ENCODE data around the gene CATSPERD. TPM values are rescaled to one million over a fixed set of nuclear protein-coding genes. Genes with fewer than 3 reads are reported as not detected.

The CATSPERD gene
- total RNA-seq, 2 experiments from 2014 or later: not detected

- intact Hi-C loops (cut with DNase I, micrococcal nuclease): loop anchor here in 1 of 2 experiments (2.0 to 5.0 kb wide), 3 partner anchors 126 to 1819 kb away; partner anchors contain the start of genes CRB3 and PIAS4
- H3K4me1 Mint-ChIP-seq: peaks cover 4% of the 10 kb centered on the region
Measured at GRCh38 chr19:5826531-5827341, 106.3 kb downstream of the CATSPERD start.

GRCh38 chr19:5827342-5827890 is 107.0 kb downstream of the CATSPERD start:
- DNase-seq (no peak), ATAC-seq (no peak)
- intact Hi-C loops (cut with DNase I, micrococcal nuclease): loop anchor here in 1 of 2 experiments (2.0 to 5.0 kb wide), 3 partner anchors 125 to 1820 kb away; partner anchors contain the start of genes CRB3 and PIAS4
- ChIA-PET CTCF (interaction anchor here (0.6 to 2.9 kb wide), 8 partner anchors 16 to 1299 kb away, joined by 3 to 33 read pairs (median 4); partner anchors contain the start of genes NRTN and VMAC), POLR2A (interaction anchor here (1.5 to 2.8 kb wide), 5 partner anchors 23 to 859 kb away, joined by 4 to 25 read pairs (median 12); partner anchors contain the start of genes CATSPERD, DUS3L, KDM4B and LONP1)
- no peaks in the 10 kb centered on the region for H3K27me3 Mint-ChIP-seq
- H3K27ac Mint-ChIP-seq: peak overlapping the region; percentile 84
- peak overlapping the region; percentile 92 for H3K4me3 Mint-ChIP-seq
- H3K4me1 Mint-ChIP-seq: peaks cover 4% of the 10 kb centered on the region
- no peaks in the 10 kb centered on the region for H3K9me3 Mint-ChIP-seq (ENCODE audit: low read depth)
- H3K36me3 Mint-ChIP-seq (ENCODE audit: low read depth): no peaks in the 10 kb centered on the region

More at GRCh38 chr19:5826531-5827341, 106.3 kb downstream of the CATSPERD start:
- H3K27me3 Mint-ChIP-seq: no peaks in the 10 kb centered on the region
- H3K27ac Mint-ChIP-seq: peak overlapping the region; percentile 84
- no peaks in the 10 kb centered on the region for H3K36me3 Mint-ChIP-seq (ENCODE audit: low read depth)
- no peaks in the 10 kb centered on the region for H3K9me3 Mint-ChIP-seq (ENCODE audit: low read depth)
- POLR2A ChIA-PET: interaction anchor here (1.5 to 2.5 kb wide), 2 partner anchors 23 to 858 kb away, joined by 4 to 18 read pairs; partner anchors contain the start of gene KDM4B
- CTCF ChIA-PET: interaction anchor here (2.9 kb wide), 1 partner anchor 23 kb away, joined by 33 read pairs; the partner anchor contains the start of gene NRTN
- ATAC-seq: no peak
- H3K4me3 Mint-ChIP-seq: peak overlapping the region; percentile 92
- peak; percentile 49 for DNase-seq

- Mint-ChIP-seq H3K9me3 (ENCODE audit: low read depth) (no peaks in the 10 kb centered on the region), H3K27me3 (no peaks in the 10 kb centered on the region), H3K27ac (peak overlapping the region; percentile 96), H3K4me3 (peak overlapping the region; percentile 92), H3K4me1 (peaks cover 4% of the 10 kb centered on the region), H3K36me3 (ENCODE audit: low read depth) (no peaks in the 10 kb centered on the region)
- DNase-seq: peak; percentile 98
- intact Hi-C loops (cut with DNase I, micrococcal nuclease): loop anchor here (1.0 to 5.0 kb wide), 13 partner anchors 24 to 1821 kb away; partner anchors contain the start of genes VMAC (in 2 of the 2), CATSPERD (in 1 of the 2), CRB3 (in 1 of the 2) and LONP1 (in 1 of the 2)
- ChIA-PET CTCF (interaction anchor here (0.6 to 2.9 kb wide), 10 partner anchors 17 to 1299 kb away, joined by 3 to 33 read pairs (median 4); partner anchors contain the start of genes NDUFA11, NRTN and VMAC), POLR2A (interaction anchor here (0.5 to 2.8 kb wide), 7 partner anchors 12 to 859 kb away, joined by 4 to 25 read pairs (median 6); partner anchors contain the start of genes CATSPERD, DUS3L, KDM4B and LONP1)
- ATAC-seq: peak; percentile 84
Measured at GRCh38 chr19:5827891-5828660, 107.6 kb downstream of the CATSPERD start.

Other genes starting within 250 kb of the CATSPERD start
- under 1 TPM; 0.23 to 0.27 TPM for gene TINCR, start 152.7 kb upstream of the CATSPERD start, total RNA-seq
- gene SAFB2, start 97.9 kb upstream of the CATSPERD start, total RNA-seq: 10 to 100 TPM; 65.0 to 78.6 TPM
- 100 to 1,000 TPM; 100 to 118 TPM for gene SAFB, start 97.6 kb upstream of the CATSPERD start, total RNA-seq
- gene MICOS13, start 40.1 kb upstream of the CATSPERD start, total RNA-seq: 10 to 100 TPM; 50.9 to 52.1 TPM
- 1 to 10 TPM; 2.0 to 3.2 TPM for gene HSD11B1L, start 39.6 kb upstream of the CATSPERD start, total RNA-seq
- 1,000 to 10,000 TPM; 1,452 to 1,530 TPM for gene RPL36, start 30.3 kb upstream of the CATSPERD start, total RNA-seq
- gene LONP1, start 491 bp upstream of the CATSPERD start, total RNA-seq: 100 to 1,000 TPM; 287 to 315 TPM
- gene PRR22, start 64.1 kb downstream of the CATSPERD start, total RNA-seq: 1 to 10 TPM; 5.3 to 5.4 TPM
- gene DUS3L, start 70.5 kb downstream of the CATSPERD start, total RNA-seq: 10 to 100 TPM; 59.4 to 63.9 TPM
- gene NRTN, start 84.4 kb downstream of the CATSPERD start, total RNA-seq: under 1 TPM; 0.21 to 0.32 TPM
- gene FUT6, start 119.1 kb downstream of the CATSPERD start, total RNA-seq: not detected
- gene FUT3, start 130.8 kb downstream of the CATSPERD start, total RNA-seq: not detected
- gene FUT5, start 149.9 kb downstream of the CATSPERD start, total RNA-seq: under 1 TPM in 1 of 2 experiments, not detected in 1; 0.09 TPM
- 100 to 1,000 TPM; 175 to 213 TPM for gene NDUFA11, start 183.2 kb downstream of the CATSPERD start, total RNA-seq
- gene VMAC, start 184.2 kb downstream of the CATSPERD start, total RNA-seq: 1 to 10 TPM; 2.3 to 2.8 TPM
- 1 to 10 TPM; 2.2 to 2.7 TPM for gene CAPS, start 193.6 kb downstream of the CATSPERD start, total RNA-seq